Transverse colon (tissue), 4 donors: ENCODE results near the gene SLFN14.

ENCODE experiments used
- CTCF ChIP-seq, 5 experiments: fragments of 200-600 bp in 3 of 5; fragments of 450-650 bp in 2 of 5; sonication (generic) in 3 of 5; IDR thresholded peaks; 1 replicate in 2 of 5; 2 replicates in 3 of 5; pipeline ENCODE4 v1.5.1; 2016 to 2017; ENCODE audit warnings: antibody characterized with exemption in 5 of 5, inconsistent platforms in 3 of 5, mild to moderate bottlenecking in 2 of 5, moderate library complexity in 1 of 5
- EP300 ChIP-seq: sonication (generic); formaldehyde crosslinking; IDR thresholded peaks from one replicate; pipeline ENCODE4 v1.6.1; 2017; ENCODE audit warnings: antibody characterized with exemption, low read depth
- POLR2A ChIP-seq: fragments of 450-650 bp; IDR thresholded peaks from one replicate; pipeline ENCODE4 v1.6.1; 2016; ENCODE audit warnings: antibody characterized with exemption, mild to moderate bottlenecking, moderate library complexity
- POLR2AphosphoS5 ChIP-seq, 3 donors: sonication (generic); formaldehyde crosslinking; IDR thresholded peaks; one replicate each; pipeline ENCODE4 v1.6.1; 2016; ENCODE audit warnings: antibody characterized with exemption in 3 of 3

- TF ChIP-seq CTCF (IDR thresholded peaks at IDR 0.05) (peak in 1 of 5 experiments; percentile 2), POLR2AphosphoS5 (IDR thresholded peaks at IDR 0.05) (no peak), POLR2A (no peak), EP300 (no peak)
Measured at GRCh38 chr17:35539659-35540026, 21.0 kb downstream of the SLFN14 start.
